Heart left ventricle (tissue), 13 donors: Measurements from ENCODE around the gene ABHD17B.

ENCODE experiments used
- POLR2A ChIP-seq, 2 donors: fragments of 450-650 bp; IDR thresholded peaks; one replicate each; pipeline ENCODE4 v1.6.1; 2017; ENCODE audit warnings: antibody characterized with exemption in 2 of 2, mild to moderate bottlenecking in 2 of 2, moderate library complexity in 2 of 2
- TF ChIP-seq, protein P1 (sequence below), 12 donors: fragments of 200-600 bp; sonication (generic) in 4 of 12; IDR thresholded peaks; one replicate each; pipeline versions ENCODE4 v1.5.0 to v1.8.0; 2018 to 2022; ENCODE audit warnings: antibody characterized with exemption in 12 of 12, mild to moderate bottlenecking in 5 of 12
- donor health status: ischemic (EF 13 %, LVEDD 7.1; RV severe dilation, severe dysfunction).
- donor health status: DM: no; HTN: yes; CAD: no.
- donor health status: DM: no; HTN: no; CAD: no.
- donor health status: ischemic (EF 25% LVEDD 6.9; RV normal size, moderate dysfunction).
- donor health status: ischemic (EF 25% LVEDD 5.7; RV mildly dilated, moderate dysfunction).
- donor health status: ischemic (EF 35%, LVEDD 5.7; RV mildly dilated, moderate dysfunction).
- donor health status: nonischemic (EF 11% LVEDD 7.7; RV severe dilation, severe dysfunction).
- donor health status: DM: yes; HTN: yes; CAD: no.
- donor health status: PGD.
- donor health status: ischemic (EF 29% LVEDD 5.4; RV normal size, mild dysfunction).
- donor health status: nonischemic (EF 23%, LVEDD 6.1; RV moderate dilation, normal function).

DNA sequence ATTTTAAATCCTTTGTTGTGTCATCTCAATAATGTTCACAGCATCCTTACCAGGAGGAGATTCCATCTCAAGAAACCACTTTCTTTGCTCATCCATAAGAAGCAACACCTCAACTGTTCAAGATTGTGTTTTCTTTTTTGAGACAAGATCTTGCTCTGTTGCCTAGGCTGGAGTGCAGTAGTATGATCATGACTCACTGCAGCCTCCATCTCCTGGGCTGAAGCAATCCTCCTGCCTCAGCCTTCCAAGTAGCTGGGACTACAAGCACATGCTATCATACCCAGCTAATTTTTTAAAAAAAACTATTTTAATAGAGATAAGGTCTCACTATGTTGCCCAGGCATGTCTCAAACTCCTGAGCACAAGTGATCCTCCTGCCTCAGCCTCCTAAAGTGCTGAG lies 60.0 kb downstream of the ABHD17B start:
- TF ChIP-seq, protein P1, sequence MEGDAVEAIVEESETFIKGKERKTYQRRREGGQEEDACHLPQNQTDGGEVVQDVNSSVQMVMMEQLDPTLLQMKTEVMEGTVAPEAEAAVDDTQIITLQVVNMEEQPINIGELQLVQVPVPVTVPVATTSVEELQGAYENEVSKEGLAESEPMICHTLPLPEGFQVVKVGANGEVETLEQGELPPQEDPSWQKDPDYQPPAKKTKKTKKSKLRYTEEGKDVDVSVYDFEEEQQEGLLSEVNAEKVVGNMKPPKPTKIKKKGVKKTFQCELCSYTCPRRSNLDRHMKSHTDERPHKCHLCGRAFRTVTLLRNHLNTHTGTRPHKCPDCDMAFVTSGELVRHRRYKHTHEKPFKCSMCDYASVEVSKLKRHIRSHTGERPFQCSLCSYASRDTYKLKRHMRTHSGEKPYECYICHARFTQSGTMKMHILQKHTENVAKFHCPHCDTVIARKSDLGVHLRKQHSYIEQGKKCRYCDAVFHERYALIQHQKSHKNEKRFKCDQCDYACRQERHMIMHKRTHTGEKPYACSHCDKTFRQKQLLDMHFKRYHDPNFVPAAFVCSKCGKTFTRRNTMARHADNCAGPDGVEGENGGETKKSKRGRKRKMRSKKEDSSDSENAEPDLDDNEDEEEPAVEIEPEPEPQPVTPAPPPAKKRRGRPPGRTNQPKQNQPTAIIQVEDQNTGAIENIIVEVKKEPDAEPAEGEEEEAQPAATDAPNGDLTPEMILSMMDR (IDR thresholded peaks at IDR 0.05) = no peak
- TF ChIP-seq POLR2A (IDR thresholded peaks at IDR 0.05) = no peak
